SK-N-SH treated with all-trans-retinoic acid at 6 μM for 48 hours (cell line): Measurements from ENCODE around the gene FARP1.

Experiments
- ARNTL ChIP-seq: fragments of 450-650 bp; formaldehyde crosslinking; IDR thresholded peaks from 2 replicates; pipeline ENCODE4 v1.5.0; 2020; ENCODE audit warnings: low read depth, mild to moderate bottlenecking, moderate library complexity, borderline replicate concordance
- ESRRG ChIP-seq: fragments of 250-450 bp; sonication (Bioruptor Pico); IDR thresholded peaks from 2 replicates; pipeline ENCODE4 v1.6.1; 2021; ENCODE audit warnings: mild to moderate bottlenecking
- GLIS3 ChIP-seq: fragments of 250-450 bp; sonication (Bioruptor Pico); IDR thresholded peaks from 2 replicates; pipeline ENCODE4 v1.5.0; 2020; ENCODE audit warnings: mild to moderate bottlenecking, moderate library complexity
- OSR1 ChIP-seq: fragments of 250-450 bp; sonication (Bioruptor Pico); IDR thresholded peaks from 2 replicates; pipeline ENCODE4 v1.8.0; 2022; ENCODE audit warnings: moderate library complexity, mild to moderate bottlenecking, inconsistent platforms
- PATZ1 ChIP-seq: fragments of 250-450 bp; sonication (Bioruptor Pico); IDR thresholded peaks from 2 replicates; pipeline ENCODE4 v1.8.0; 2020; ENCODE audit warnings: mild to moderate bottlenecking, moderate library complexity, borderline replicate concordance
- POU6F1 ChIP-seq: fragments of 250-450 bp; sonication (Bioruptor Pico); IDR thresholded peaks from 2 replicates; pipeline ENCODE4 v1.8.0; 2021; ENCODE audit warnings: low read depth, mild to moderate bottlenecking, moderate library complexity, borderline replicate concordance
- PPARA ChIP-seq: fragments of 250-450 bp; sonication (Bioruptor Pico); IDR thresholded peaks from 2 replicates; pipeline ENCODE4 v1.5.0; 2020; ENCODE audit warnings: mild to moderate bottlenecking, borderline replicate concordance
- RARB ChIP-seq: fragments of 250-450 bp; sonication (Bioruptor Pico); IDR thresholded peaks from 2 replicates; pipeline ENCODE4 v1.8.0; 2021; ENCODE audit warnings: mild to moderate bottlenecking, moderate library complexity
- SNAI2 ChIP-seq: fragments of 250-450 bp; sonication (Bioruptor Pico); IDR thresholded peaks from 2 replicates; pipeline ENCODE4 v1.5.0; 2020; ENCODE audit warnings: mild to moderate bottlenecking, moderate library complexity
- TCF4 ChIP-seq: fragments of 250-450 bp; sonication (Bioruptor Pico); IDR thresholded peaks from 2 replicates; pipeline ENCODE4 v1.8.0; 2021; ENCODE audit warnings: mild to moderate bottlenecking, moderate library complexity, borderline replicate concordance
- ZC3H10 ChIP-seq: fragments of 250-450 bp; sonication (Bioruptor Pico); IDR thresholded peaks from 2 replicates; pipeline ENCODE4 v1.5.1; 2021; ENCODE audit warnings: mild to moderate bottlenecking, moderate library complexity
- ZFP3 ChIP-seq: fragments of 250-450 bp; sonication (Bioruptor Pico); IDR thresholded peaks from 2 replicates; pipeline ENCODE4 v1.5.0; 2020; ENCODE audit warnings: mild to moderate bottlenecking, moderate library complexity

- TF ChIP-seq POU6F1 (CRISPR knock-in tag) (no peak), ZFP3 (CRISPR knock-in tag) (no peak), PPARA (no peak), PATZ1 (no peak), TCF4 (no peak), GLIS3 (CRISPR knock-in tag) (no peak), OSR1 (no peak), SNAI2 (no peak), RARB (no peak), ZC3H10 (CRISPR knock-in tag) (no peak), ARNTL (CRISPR knock-in tag) (no peak), ESRRG (no peak)
Observed at GRCh38 chr13:98363326-98363725, 220.4 kb downstream of the FARP1 start.
